ENCODE measurements around the gene SNRNP200.

SNRNP200 gene

DNA sequence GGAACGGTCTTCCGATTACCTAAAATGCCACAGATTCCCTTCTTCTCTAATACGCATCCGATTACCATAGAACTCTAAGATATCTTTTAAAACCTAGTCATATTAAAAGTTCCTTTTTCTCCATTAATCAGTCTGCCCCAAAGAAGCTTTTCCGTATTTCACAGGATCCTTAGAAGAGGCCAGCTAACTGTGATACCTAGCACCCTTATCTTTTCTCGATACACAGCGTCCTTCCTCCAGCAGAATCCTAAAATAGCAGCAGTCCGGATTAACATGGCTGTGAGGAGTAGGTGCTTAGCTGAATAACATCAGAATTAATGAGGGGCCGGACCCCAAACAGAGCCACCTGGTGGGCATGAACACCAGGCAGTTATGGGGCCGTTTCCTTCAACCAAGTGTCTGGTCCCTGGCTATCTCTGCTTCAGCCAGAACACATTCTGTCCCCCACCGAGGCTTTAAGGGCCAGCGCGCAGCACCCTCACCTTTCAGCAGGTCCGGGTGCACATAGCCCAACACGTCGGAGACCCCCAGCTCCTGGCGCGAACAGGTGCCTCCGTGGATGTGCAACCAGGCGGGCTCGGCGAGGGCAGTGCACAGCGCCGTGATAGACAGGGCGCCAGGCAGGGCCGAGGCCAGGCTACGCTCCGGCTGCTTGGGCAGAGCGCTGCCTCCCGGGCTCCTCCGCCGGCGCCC lies 40.5 kb downstream of the SNRNP200 start:
- Histone ChIP-seq H3K27ac (ENCODE audit: low read depth, low read length) (no peak overlapping the region), H2BK120ac (ENCODE audit: low read depth, low read length) (no peak overlapping the region), H2BK5ac (ENCODE audit: low read length) (no peak overlapping the region), H3K4me1 (ENCODE audit: control insufficient read depth, low read depth, low read length) (peaks cover 5% of the 10 kb centered on the region), H3K4ac (ENCODE audit: low read depth, low read length) (no peak overlapping the region), H3K79me1 (ENCODE audit: low read length) (peaks cover 20% of the 10 kb centered on the region), H3K56ac (ENCODE audit: low read length) (peak overlapping the region; percentile 96), H4K5ac (ENCODE audit: low read length) (no peak overlapping the region), H3K79me2 (ENCODE audit: control insufficient read depth, insufficient read depth, low read length) (peaks cover 24% of the 10 kb centered on the region), H3K36me3 (ENCODE audit: control insufficient read depth, insufficient read depth, low read length) (peaks cover 8% of the 10 kb centered on the region), H2AK5ac (ENCODE audit: low read length) (no peak overlapping the region), H3K4me3 (ENCODE audit: low read length) (peak overlapping the region; percentile 94), H2BK15ac (replicated peaks; ENCODE audit: low read depth) (no peak overlapping the region), H4K8ac (ENCODE audit: low read depth, low read length) (no peak overlapping the region), H3K27me3 (ENCODE audit: insufficient read depth, low read length, poor library complexity) (no peaks in the 10 kb centered on the region), H3K4me2 (ENCODE audit: low read length) (peak overlapping the region; percentile 83), H3K23ac (ENCODE audit: low read length) (peak overlapping the region; percentile 30), H3K9ac (ENCODE audit: low read length) (peak overlapping the region; percentile 86), H3K18ac (ENCODE audit: low read length) (no peak overlapping the region)
- DNase-seq: peak; percentile 38
- 100% methylated on average over 2 of the region's 33 CpGs for WGBS (ENCODE audit: extremely low coverage, insufficient coverage, low lambda C conversion rate)

DNA sequence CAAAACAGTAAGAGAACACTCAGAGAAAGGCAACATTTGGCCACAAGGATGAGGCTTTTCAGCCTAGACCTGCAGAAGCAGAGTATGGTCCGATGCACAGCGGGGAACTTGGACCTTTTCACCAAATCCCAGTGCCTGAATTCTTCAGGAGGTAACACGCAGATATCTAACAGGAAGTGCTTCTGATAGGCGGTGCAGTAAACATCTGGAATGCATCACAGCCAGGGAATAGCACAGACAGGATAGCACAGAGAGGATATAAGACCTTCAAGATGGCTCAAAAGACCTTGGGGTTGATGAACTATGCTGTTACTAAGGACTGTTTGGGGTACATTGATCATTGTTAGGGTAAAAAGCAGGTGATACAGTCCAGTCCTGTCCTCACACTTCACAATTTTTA lies 41.3 kb downstream of the SNRNP200 start:
- WGBS (ENCODE audit: extremely low coverage, insufficient coverage, low lambda C conversion rate): no CpG with 5 or more reads among the region's 4 CpGs
- Histone ChIP-seq H3K4me1 (ENCODE audit: control insufficient read depth, low read depth, low read length) (peaks cover 5% of the 10 kb centered on the region), H3K27me3 (ENCODE audit: insufficient read depth, low read length, poor library complexity) (no peaks in the 10 kb centered on the region), H3K79me2 (ENCODE audit: control insufficient read depth, insufficient read depth, low read length) (peaks cover 25% of the 10 kb centered on the region), H3K9ac (ENCODE audit: low read length) (no peak overlapping the region), H2BK5ac (ENCODE audit: low read length) (no peak overlapping the region), H3K18ac (ENCODE audit: low read length) (no peak overlapping the region), H3K4me3 (ENCODE audit: low read length) (no peak overlapping the region), H3K79me1 (ENCODE audit: low read length) (peaks cover 26% of the 10 kb centered on the region), H3K36me3 (ENCODE audit: control insufficient read depth, insufficient read depth, low read length) (peaks cover 7% of the 10 kb centered on the region), H4K5ac (ENCODE audit: low read length) (no peak overlapping the region), H2BK120ac (ENCODE audit: low read depth, low read length) (no peak overlapping the region), H3K56ac (ENCODE audit: low read length) (no peak overlapping the region), H3K4ac (ENCODE audit: low read depth, low read length) (no peak overlapping the region), H2BK15ac (replicated peaks; ENCODE audit: low read depth) (no peak overlapping the region), H2AK5ac (ENCODE audit: low read length) (no peak overlapping the region), H3K23ac (ENCODE audit: low read length) (no peak overlapping the region), H3K4me2 (ENCODE audit: low read length) (no peak overlapping the region), H4K8ac (ENCODE audit: low read depth, low read length) (no peak overlapping the region), H3K27ac (ENCODE audit: low read depth, low read length) (no peak overlapping the region)
- DNase-seq: peak; percentile 55

DNA sequence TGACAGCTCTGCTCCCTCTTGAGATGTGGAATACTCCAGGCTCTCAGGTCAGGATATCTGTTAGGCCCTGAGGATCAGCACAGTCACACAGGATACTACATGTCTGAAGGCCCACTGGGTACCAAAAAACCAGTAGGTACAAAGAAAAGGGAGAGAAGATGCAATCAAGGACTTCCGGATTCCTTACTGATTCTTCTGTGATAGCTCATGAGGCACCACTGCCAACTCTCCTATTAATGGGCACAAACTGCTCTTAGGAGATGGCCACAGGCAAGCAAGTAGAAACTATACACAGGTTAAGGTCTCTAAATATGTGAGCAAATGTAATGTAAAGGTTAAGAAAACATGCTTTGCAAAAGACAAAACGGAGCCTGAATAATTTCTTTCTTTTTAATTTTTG lies 43.0 kb downstream of the SNRNP200 start:
- Histone ChIP-seq H3K79me1 (ENCODE audit: low read length) (peaks cover 20% of the 10 kb centered on the region), H3K79me2 (ENCODE audit: control insufficient read depth, insufficient read depth, low read length) (peaks cover 21% of the 10 kb centered on the region), H3K9ac (ENCODE audit: low read length) (no peak overlapping the region), H3K18ac (ENCODE audit: low read length) (no peak overlapping the region), H2AK5ac (ENCODE audit: low read length) (no peak overlapping the region), H3K27me3 (ENCODE audit: insufficient read depth, low read length, poor library complexity) (no peaks in the 10 kb centered on the region), H3K27ac (ENCODE audit: low read depth, low read length) (no peak overlapping the region), H3K36me3 (ENCODE audit: control insufficient read depth, insufficient read depth, low read length) (no peaks in the 10 kb centered on the region), H3K23ac (ENCODE audit: low read length) (no peak overlapping the region), H3K4me1 (ENCODE audit: control insufficient read depth, low read depth, low read length) (peaks cover 5% of the 10 kb centered on the region), H3K4ac (ENCODE audit: low read depth, low read length) (no peak overlapping the region), H3K4me2 (ENCODE audit: low read length) (no peak overlapping the region), H3K4me3 (ENCODE audit: low read length) (no peak overlapping the region), H4K8ac (ENCODE audit: low read depth, low read length) (no peak overlapping the region), H2BK5ac (ENCODE audit: low read length) (no peak overlapping the region), H2BK15ac (replicated peaks; ENCODE audit: low read depth) (no peak overlapping the region), H3K56ac (ENCODE audit: low read length) (no peak overlapping the region), H2BK120ac (ENCODE audit: low read depth, low read length) (no peak overlapping the region), H4K5ac (ENCODE audit: low read length) (no peak overlapping the region)
- WGBS (ENCODE audit: extremely low coverage, insufficient coverage, low lambda C conversion rate): no CpG with 5 or more reads among the region's 2 CpGs
- no peak for DNase-seq

DNA sequence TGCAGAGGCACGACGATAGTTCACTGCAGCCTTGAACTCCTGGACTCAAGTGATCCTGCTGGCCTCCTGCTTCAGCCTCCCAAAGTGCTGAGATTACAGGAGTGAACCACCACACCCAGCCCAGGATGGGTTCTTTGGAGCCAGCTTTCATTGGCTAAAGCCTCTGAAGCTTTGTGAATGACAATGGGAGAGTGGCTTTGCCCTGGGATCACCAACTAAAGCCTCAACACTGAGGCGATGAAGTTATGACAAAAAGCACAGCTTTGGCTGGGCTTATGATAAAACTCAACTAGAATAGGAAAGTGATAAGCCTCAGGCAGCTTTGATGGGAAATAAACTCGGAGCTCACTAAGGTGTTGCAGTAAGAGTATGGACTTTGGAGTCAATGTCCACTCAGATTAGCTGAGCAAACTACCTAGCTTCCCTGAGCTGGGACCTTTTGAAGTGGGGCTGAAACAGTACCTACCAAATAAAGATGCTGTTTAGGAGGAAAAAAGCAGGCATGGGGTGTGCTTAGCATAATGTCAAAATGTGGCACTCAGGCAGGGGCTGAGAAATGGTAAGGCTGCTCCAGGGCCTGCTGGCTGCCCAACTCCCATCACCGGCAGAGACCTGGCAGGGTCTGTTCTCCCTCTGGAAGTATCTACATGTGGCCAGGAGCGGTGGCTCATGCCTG lies 43.9 kb downstream of the SNRNP200 start:
- H4K8ac ChIP-seq (ENCODE audit: low read depth, low read length): no peak overlapping the region
- no peak overlapping the region for H3K18ac ChIP-seq (ENCODE audit: low read length)
- H3K79me2 ChIP-seq (ENCODE audit: control insufficient read depth, insufficient read depth, low read length): peaks cover 15% of the 10 kb centered on the region
- H3K23ac ChIP-seq (ENCODE audit: low read length): no peak overlapping the region
- no peak overlapping the region for H3K9ac ChIP-seq (ENCODE audit: low read length)
- no peak overlapping the region for H3K56ac ChIP-seq (ENCODE audit: low read length)
- DNase-seq: no peak
- H2BK15ac ChIP-seq (replicated peaks; ENCODE audit: low read depth): no peak overlapping the region
- no peak overlapping the region for H4K5ac ChIP-seq (ENCODE audit: low read length)
- peaks cover 5% of the 10 kb centered on the region for H3K4me1 ChIP-seq (ENCODE audit: control insufficient read depth, low read depth, low read length)
- no peak overlapping the region for H3K27ac ChIP-seq (ENCODE audit: low read depth, low read length)
- H3K4ac ChIP-seq (ENCODE audit: low read depth, low read length): no peak overlapping the region
- H2AK5ac ChIP-seq (ENCODE audit: low read length): no peak overlapping the region
- H2BK5ac ChIP-seq (ENCODE audit: low read length): no peak overlapping the region
- peaks cover 18% of the 10 kb centered on the region for H3K79me1 ChIP-seq (ENCODE audit: low read length)
- WGBS (ENCODE audit: extremely low coverage, insufficient coverage, low lambda C conversion rate): no CpG with 5 or more reads among the region's 6 CpGs
- no peaks in the 10 kb centered on the region for H3K27me3 ChIP-seq (ENCODE audit: insufficient read depth, low read length, poor library complexity)
- H2BK120ac ChIP-seq (ENCODE audit: low read depth, low read length): no peak overlapping the region
- no peak overlapping the region for H3K4me3 ChIP-seq (ENCODE audit: low read length)
- no peaks in the 10 kb centered on the region for H3K36me3 ChIP-seq (ENCODE audit: control insufficient read depth, insufficient read depth, low read length)
- H3K4me2 ChIP-seq (ENCODE audit: low read length): no peak overlapping the region

DNA sequence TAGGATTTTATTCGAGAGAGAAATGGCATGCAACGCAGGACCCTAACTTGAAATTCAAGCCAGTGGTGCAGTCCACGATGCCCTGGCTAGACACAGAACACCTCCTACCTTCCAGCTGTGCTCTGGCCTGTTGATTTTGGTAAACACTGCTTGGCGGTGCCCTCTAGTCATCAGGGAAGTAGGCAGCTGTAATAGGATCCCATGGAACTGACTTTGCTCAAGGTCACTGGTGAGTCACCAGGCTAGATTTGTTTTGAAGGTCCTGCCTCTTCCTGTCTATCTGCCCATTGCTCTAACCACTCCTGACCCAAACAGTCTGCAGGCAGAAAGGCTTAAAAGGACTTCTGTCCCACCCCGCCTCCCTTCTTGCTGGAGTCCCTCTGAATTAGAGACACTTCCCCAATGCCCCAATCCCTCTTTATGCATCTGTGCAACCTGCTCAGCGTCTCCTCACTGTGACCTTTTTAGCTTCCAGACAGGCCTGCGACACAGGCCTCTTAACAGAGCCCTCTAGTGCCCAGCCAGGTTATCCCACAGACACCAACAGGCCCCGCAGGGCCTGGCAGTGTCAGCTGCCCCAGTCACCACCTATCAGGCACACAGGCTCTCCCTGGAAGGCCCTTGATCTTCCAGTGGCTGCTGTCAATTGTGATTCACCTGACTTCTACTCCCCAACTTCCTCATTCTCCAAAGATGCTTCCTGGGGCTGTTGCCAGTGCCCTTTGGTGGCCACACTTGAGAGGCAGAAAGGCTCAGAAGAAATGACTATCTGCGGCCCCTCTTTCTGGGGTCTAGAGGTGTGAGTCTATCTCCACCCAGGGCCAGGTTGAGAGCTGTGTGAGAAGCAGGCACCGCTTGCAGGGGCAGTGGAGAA lies 44.7 kb downstream of the SNRNP200 start:
- no CpG with 5 or more reads among the region's 10 CpGs for WGBS (ENCODE audit: extremely low coverage, insufficient coverage, low lambda C conversion rate)
- no peak overlapping the region for H4K8ac ChIP-seq (ENCODE audit: low read depth, low read length)
- no peak overlapping the region for H3K4me2 ChIP-seq (ENCODE audit: low read length)
- no peak overlapping the region for H3K27ac ChIP-seq (ENCODE audit: low read depth, low read length)
- no peak overlapping the region for H3K4ac ChIP-seq (ENCODE audit: low read depth, low read length)
- H2BK15ac ChIP-seq (replicated peaks; ENCODE audit: low read depth): no peak overlapping the region
- H3K79me2 ChIP-seq (ENCODE audit: control insufficient read depth, insufficient read depth, low read length): peaks cover 12% of the 10 kb centered on the region
- H2BK5ac ChIP-seq (ENCODE audit: low read length): no peak overlapping the region
- H3K56ac ChIP-seq (ENCODE audit: low read length): no peak overlapping the region
- H3K4me1 ChIP-seq (ENCODE audit: control insufficient read depth, low read depth, low read length): peaks cover 5% of the 10 kb centered on the region
- no peak overlapping the region for H4K5ac ChIP-seq (ENCODE audit: low read length)
- peaks cover 17% of the 10 kb centered on the region for H3K79me1 ChIP-seq (ENCODE audit: low read length)
- peak; percentile 91 for DNase-seq
- H2BK120ac ChIP-seq (ENCODE audit: low read depth, low read length): no peak overlapping the region
- no peaks in the 10 kb centered on the region for H3K27me3 ChIP-seq (ENCODE audit: insufficient read depth, low read length, poor library complexity)
- H3K18ac ChIP-seq (ENCODE audit: low read length): no peak overlapping the region
- no peak overlapping the region for H3K4me3 ChIP-seq (ENCODE audit: low read length)
- H3K9ac ChIP-seq (ENCODE audit: low read length): no peak overlapping the region
- H3K23ac ChIP-seq (ENCODE audit: low read length): no peak overlapping the region
- no peaks in the 10 kb centered on the region for H3K36me3 ChIP-seq (ENCODE audit: control insufficient read depth, insufficient read depth, low read length)
- no peak overlapping the region for H2AK5ac ChIP-seq (ENCODE audit: low read length)

Measured in mesendoderm (in vitro differentiated cells).